Stimulated activated CD4-positive, alpha-beta T cell treated with anti-CD3 and anti-CD28 coated beads, Interleukin-4, amount 100 ng/mL, for 4 hours (primary cell): ENCODE results near the gene SART3.
"Not testable (repeated sequence)": the region's sequence is repeated elsewhere in the genome, so short reads cannot be mapped to it uniquely, and the experiment has no call there.

Experiments
- DNase-seq, 2 experiments: peaks; one replicate each; pipeline ENCODE4 v3.0.0-alpha.2; 2020

SART3 gene

GRCh38 chr12:108597559-108598471 is 36.8 kb upstream of the SART3 start, which contains the start of gene TMEM119:
Gene TMEM119 (minus strand): TSS chr12:108598084. CDS start chr12:108592383, 5,701 bp downstream.
- DNase-seq, result no peak

GRCh38 chr12:108596854-108597558 is 36.0 kb upstream of the SART3 start:
- DNase-seq, result no peak

GRCh38 chr12:108595711-108596647 is 35.0 kb upstream of the SART3 start:
- DNase-seq, result no peak

GRCh38 chr12:108594960-108595710 is 34.2 kb upstream of the SART3 start:
- no peak for DNase-seq

- DNase-seq, result no peak
These were observed 33.4 kb upstream of the SART3 start for GRCh38 chr12:108594323-108594903.

- DNase-seq, result no peak
These were observed 31.3 kb upstream of the SART3 start for GRCh38 chr12:108592033-108592909.

- no peak for DNase-seq
These were observed 30.5 kb upstream of the SART3 start for GRCh38 chr12:108591267-108591980.

GRCh38 chr12:108590463-108590862 is 29.5 kb upstream of the SART3 start:
- not testable (repeated sequence) for DNase-seq

GRCh38 chr12:108589840-108590229 is 28.9 kb upstream of the SART3 start:
- DNase-seq, result no peak

- DNase-seq, result no peak
These were observed 28.3 kb upstream of the SART3 start for GRCh38 chr12:108589028-108589839.

GRCh38 chr12:108587826-108588225 is 26.9 kb upstream of the SART3 start:
- no peak for DNase-seq

GRCh38 chr12:108586306-108586705 is 25.3 kb upstream of the SART3 start:
- DNase-seq, result no peak

- DNase-seq, result no peak
These were observed 24.9 kb upstream of the SART3 start for GRCh38 chr12:108585864-108586263.

- DNase-seq, result no peak
These were observed 23.6 kb upstream of the SART3 start for GRCh38 chr12:108584456-108585065.

GRCh38 chr12:108583991-108584390 is 23.0 kb upstream of the SART3 start:
- no peak for DNase-seq

GRCh38 chr12:108582978-108583770 is 22.2 kb upstream of the SART3 start:
- no peak for DNase-seq

- DNase-seq, result no peak
These were observed 21.5 kb upstream of the SART3 start for GRCh38 chr12:108582509-108582908.
